Muscle layer of duodenum (tissue), 2 donors: ENCODE results near the gene PLCL2.

Experiments used
- H3K27ac ChIP-seq: one replicate; pipeline ENCODE4 v1.7.0; 2013; ENCODE audit warnings: mild to moderate bottlenecking, low read length
- H3K27me3 ChIP-seq: one replicate; pipeline ENCODE4 v1.7.0; 2013; ENCODE audit warnings: low read depth, mild to moderate bottlenecking, control low read depth, low read length
- H3K36me3 ChIP-seq, 2 donors: one replicate each; pipeline ENCODE4 v1.7.0; 2013; ENCODE audit warnings: low read length in 2 of 2, control low read depth in 1 of 2, mild to moderate bottlenecking in 1 of 2; ENCODE audit not compliant: insufficient read depth in 2 of 2, control insufficient read depth in 1 of 2
- H3K4me1 ChIP-seq, 2 donors: one replicate each; pipeline ENCODE4 v1.7.0; 2013; ENCODE audit warnings: low read length in 2 of 2, mild to moderate bottlenecking in 2 of 2, control low read depth in 1 of 2, moderate library complexity in 1 of 2; ENCODE audit not compliant: insufficient read depth in 2 of 2, control insufficient read depth in 1 of 2
- H3K4me3 ChIP-seq, 2 donors: one replicate each; pipeline ENCODE4 v1.7.0; 2013; ENCODE audit warnings: low read length in 2 of 2, low read depth in 1 of 2, mild to moderate bottlenecking in 1 of 2
- H3K9me3 ChIP-seq, 2 donors: one replicate each; pipeline ENCODE4 v1.7.0; 2013; ENCODE audit warnings: low read length in 2 of 2, control low read depth in 1 of 2, mild to moderate bottlenecking in 1 of 2; ENCODE audit not compliant: control insufficient read depth in 1 of 2
- donor health status: healthy.

Gene PLCL2

DNA sequence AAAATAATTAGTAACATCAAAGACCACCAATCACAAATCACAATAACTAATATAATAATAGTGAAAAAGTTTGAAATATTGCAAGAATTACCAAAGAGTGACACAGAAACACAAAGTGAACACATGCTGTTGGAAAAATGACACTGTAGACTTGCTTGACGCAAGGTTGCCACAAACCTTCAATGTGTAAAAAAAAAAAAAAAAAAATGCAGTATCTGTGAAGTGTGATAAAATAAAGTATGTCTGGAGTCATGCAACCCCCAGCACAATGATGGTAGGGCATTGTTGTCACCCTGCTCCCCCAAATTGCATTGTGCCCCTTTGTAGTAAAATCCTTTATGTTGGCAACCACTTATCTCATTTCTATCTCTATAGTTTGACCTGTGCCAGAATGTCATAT lies 190.6 kb downstream of the PLCL2 start:
- H3K4me1 ChIP-seq = peaks cover 0 to 2% of the 10 kb centered on the region in 2 donors
- H3K27me3 ChIP-seq = no peaks in the 10 kb centered on the region
- H3K36me3 ChIP-seq = peaks cover 0 to 5% of the 10 kb centered on the region in 2 donors
- H3K9me3 ChIP-seq = no peaks in the 10 kb centered on the region
- no peak overlapping the region for H3K4me3 ChIP-seq
- no peak overlapping the region for H3K27ac ChIP-seq

DNA sequence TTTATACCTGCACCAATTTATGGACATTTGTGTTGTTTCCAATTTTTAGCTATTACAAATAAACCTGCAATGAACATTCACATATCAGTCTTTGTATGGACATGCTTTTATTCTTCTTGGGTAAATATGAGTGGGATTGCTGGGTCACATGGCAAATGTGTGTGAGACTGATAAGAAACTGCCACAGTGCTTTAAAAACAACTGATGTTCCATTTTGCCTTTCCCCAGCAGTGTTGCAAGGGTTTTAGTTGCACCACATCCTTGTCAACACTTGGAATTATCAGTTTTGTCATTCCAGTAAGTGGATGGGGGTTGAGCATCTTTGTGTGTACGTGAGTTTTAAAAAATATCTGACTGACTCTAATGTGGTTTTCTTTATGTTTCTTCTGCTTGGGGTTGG lies 191.2 kb downstream of the PLCL2 start:
- Histone ChIP-seq H3K9me3 (no peaks in the 10 kb centered on the region), H3K4me1 (no peaks in the 10 kb centered on the region), H3K27me3 (no peaks in the 10 kb centered on the region), H3K36me3 (peaks cover 0 to 5% of the 10 kb centered on the region in 2 donors), H3K4me3 (no peak overlapping the region), H3K27ac (no peak overlapping the region)

DNA sequence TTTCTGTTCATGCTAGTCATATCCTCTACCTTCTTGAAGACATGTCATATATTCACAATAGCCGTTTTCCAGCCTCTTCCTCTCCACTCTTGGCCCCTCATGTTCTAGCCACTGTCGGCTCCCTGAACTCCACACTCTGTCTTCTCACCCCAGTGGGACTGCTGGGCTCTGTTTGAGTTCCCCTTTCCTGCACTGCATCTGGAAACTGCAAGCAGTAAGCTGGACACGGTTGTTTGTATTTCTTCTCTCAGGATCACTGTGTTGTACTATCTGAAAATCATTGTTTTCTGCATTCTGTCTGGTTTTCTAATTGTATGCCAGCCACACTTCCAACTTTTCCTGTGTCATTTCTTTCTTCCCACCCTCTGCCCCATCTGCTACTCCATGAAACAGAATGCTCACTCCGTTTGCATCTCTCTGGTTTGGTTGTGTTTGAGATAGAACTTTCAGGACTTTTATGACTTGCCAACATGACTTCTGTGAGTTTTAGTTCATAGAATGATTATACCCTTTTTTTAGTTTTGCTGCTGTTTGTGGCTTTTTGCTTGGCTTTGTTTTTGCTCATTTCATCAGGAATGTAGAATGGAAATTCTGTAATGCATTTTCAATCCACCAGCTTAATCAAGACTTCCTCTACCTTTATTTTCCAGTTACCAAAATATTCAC lies 192.3 kb downstream of the PLCL2 start:
- peaks cover 0 to 5% of the 10 kb centered on the region in 2 donors for H3K36me3 ChIP-seq
- no peaks in the 10 kb centered on the region for H3K4me1 ChIP-seq
- H3K4me3 ChIP-seq = no peak overlapping the region
- no peaks in the 10 kb centered on the region for H3K9me3 ChIP-seq
- no peak overlapping the region for H3K27ac ChIP-seq
- no peaks in the 10 kb centered on the region for H3K27me3 ChIP-seq

GRCh38 chr3:17077606-17078005 lies 192.9 kb downstream of the PLCL2 start:
- Histone ChIP-seq H3K9me3 (no peaks in the 10 kb centered on the region), H3K4me3 (no peak overlapping the region), H3K27ac (no peak overlapping the region), H3K36me3 (peaks cover 0 to 5% of the 10 kb centered on the region in 2 donors), H3K27me3 (no peaks in the 10 kb centered on the region), H3K4me1 (no peaks in the 10 kb centered on the region)

DNA sequence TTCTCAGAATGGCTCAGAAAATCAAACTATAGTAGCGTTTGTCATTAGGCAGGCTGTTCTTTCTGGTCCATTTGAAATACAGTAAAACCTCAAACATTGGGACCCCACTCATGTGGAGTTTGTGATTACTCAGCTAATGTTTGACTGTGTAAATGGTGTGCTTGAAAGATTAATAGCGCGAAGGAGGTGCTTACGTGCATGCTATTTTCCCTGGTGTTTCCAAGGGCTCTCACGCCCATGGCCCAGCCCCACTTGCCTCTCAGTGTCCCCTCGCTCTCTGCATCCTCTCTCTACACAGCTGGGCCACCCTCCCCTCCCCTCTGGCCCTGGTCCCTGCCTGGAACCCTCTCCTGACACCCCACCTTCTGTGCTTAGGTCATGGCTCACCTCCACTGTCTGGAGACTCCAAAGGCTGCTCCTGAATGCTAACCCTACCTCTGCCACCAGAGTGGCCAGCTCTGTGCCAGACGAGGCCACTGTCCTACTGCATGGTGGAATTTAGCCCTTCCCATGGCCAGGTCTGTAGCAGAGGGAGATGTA lies 194.2 kb downstream of the PLCL2 start:
- Histone ChIP-seq H3K27ac (no peak overlapping the region), H3K27me3 (no peaks in the 10 kb centered on the region), H3K9me3 (no peaks in the 10 kb centered on the region), H3K4me1 (no peaks in the 10 kb centered on the region), H3K4me3 (no peak overlapping the region), H3K36me3 (peaks cover 0 to 5% of the 10 kb centered on the region in 2 donors)

DNA sequence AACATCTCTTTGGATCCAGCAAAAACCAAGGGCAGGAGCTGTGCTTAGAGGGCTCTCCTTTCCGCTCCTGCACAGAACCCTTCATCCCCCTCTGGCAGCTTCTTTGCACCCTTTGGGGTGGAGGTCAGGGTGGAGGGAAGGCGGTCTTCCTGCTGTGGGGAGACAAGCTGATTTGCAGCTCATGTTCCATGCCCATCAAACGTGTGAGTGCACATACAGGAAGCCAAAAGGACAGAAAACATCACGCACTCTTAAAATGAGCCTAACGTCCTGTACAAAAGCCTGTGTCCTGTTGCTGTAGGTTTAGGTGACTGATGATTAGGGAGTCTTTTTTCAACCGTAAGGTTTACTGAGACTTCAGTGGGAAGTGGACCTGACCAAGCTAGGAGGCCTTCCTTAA lies 195.2 kb downstream of the PLCL2 start:
- Histone ChIP-seq H3K27ac (no peak overlapping the region), H3K4me3 (no peak overlapping the region), H3K9me3 (no peaks in the 10 kb centered on the region), H3K36me3 (peaks cover 0 to 5% of the 10 kb centered on the region in 2 donors), H3K4me1 (no peaks in the 10 kb centered on the region), H3K27me3 (no peaks in the 10 kb centered on the region)

- Histone ChIP-seq H3K36me3 (peaks cover 0 to 5% of the 10 kb centered on the region in 2 donors), H3K9me3 (no peaks in the 10 kb centered on the region), H3K27me3 (no peaks in the 10 kb centered on the region), H3K4me3 (no peak overlapping the region), H3K4me1 (no peaks in the 10 kb centered on the region), H3K27ac (no peak overlapping the region)
Measured at GRCh38 chr3:17081520-17081919, 196.8 kb downstream of the PLCL2 start.

- peaks cover 0 to 9% of the 10 kb centered on the region in 2 donors for H3K4me1 ChIP-seq
- H3K36me3 ChIP-seq = peaks cover 0 to 5% of the 10 kb centered on the region in 2 donors
- H3K4me3 ChIP-seq = no peak overlapping the region
- H3K27me3 ChIP-seq = no peaks in the 10 kb centered on the region
- no peak overlapping the region for H3K27ac ChIP-seq
- H3K9me3 ChIP-seq = no peaks in the 10 kb centered on the region
Measured at GRCh38 chr3:17087509-17087908, 202.8 kb downstream of the PLCL2 start.

DNA sequence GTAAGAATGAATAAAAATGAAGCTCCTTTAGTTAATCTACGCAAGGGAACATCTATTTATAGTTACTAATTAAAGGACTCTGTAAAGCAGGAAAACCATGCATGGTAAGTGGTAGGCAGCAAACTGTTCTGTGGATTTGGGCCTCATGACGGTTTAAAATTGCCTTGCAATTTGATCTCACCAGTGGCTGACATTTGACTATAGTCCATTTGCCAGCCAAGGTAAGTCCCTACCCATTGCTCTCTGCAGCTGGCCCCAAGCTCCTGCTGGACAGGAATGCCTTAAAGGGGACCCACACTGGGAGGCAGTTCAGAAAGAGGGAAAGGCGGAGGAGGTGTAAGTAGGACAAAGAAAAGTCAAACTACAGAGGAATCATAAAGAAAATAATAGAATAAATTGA lies 203.3 kb downstream of the PLCL2 start:
- no peak overlapping the region for H3K4me3 ChIP-seq
- H3K4me1 ChIP-seq = peaks cover 0 to 9% of the 10 kb centered on the region in 2 donors
- peaks cover 0 to 5% of the 10 kb centered on the region in 2 donors for H3K36me3 ChIP-seq
- no peaks in the 10 kb centered on the region for H3K9me3 ChIP-seq
- H3K27me3 ChIP-seq = no peaks in the 10 kb centered on the region
- H3K27ac ChIP-seq = no peak overlapping the region

DNA sequence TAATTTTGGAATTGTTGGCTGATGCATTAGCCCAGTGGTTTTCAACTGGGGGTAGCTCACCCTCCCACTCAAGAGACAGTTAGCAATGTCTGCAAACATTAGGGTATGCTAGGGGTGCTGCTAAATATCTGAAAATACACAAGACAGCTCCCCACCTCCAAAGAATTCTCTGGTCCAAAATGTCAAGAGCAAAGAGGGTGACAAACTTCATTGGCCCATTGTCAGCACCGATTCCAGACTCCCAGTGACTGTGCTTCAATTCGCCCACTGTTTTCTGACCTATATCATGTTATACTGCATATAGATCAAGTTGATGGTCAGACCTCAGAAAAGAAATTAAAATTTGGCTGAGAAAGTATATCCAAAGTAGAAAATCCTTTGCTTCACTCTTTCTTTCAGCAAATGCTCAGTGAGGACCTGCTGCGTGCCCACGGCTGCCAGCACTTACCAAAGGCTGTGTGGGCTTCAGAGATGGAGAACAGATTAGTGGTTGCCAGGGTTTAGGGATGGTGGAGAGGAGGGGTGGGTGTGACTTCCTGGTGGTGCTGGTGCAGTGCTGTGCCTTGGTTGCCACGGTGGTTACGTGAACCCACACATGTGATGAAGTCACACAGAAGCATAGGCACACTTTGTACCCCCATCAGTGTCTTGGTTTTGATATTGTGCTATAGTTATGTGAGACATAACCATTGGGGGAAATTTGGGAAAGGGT lies 204.0 kb downstream of the PLCL2 start:
- H3K4me1 ChIP-seq = peaks cover 0 to 9% of the 10 kb centered on the region in 2 donors
- H3K9me3 ChIP-seq = no peaks in the 10 kb centered on the region
- H3K4me3 ChIP-seq = no peak overlapping the region
- peaks cover 0 to 5% of the 10 kb centered on the region in 2 donors for H3K36me3 ChIP-seq
- H3K27ac ChIP-seq = no peak overlapping the region
- H3K27me3 ChIP-seq = no peaks in the 10 kb centered on the region

- Histone ChIP-seq H3K36me3 (peaks cover 0 to 5% of the 10 kb centered on the region in 2 donors), H3K9me3 (no peaks in the 10 kb centered on the region), H3K4me1 (peaks cover 0 to 9% of the 10 kb centered on the region in 2 donors), H3K27ac (no peak overlapping the region), H3K4me3 (no peak overlapping the region), H3K27me3 (no peaks in the 10 kb centered on the region)
Measured at GRCh38 chr3:17089314-17089700, 204.6 kb downstream of the PLCL2 start.
